SK-N-SH (cell line): ENCODE results near the gene ZG16.

ENCODE experiments used
- EP300 ChIP-seq, 2 experiments: IDR thresholded peaks; 2 replicates each; pipeline versions ENCODE4 v1.4.0 to v1.6.1; 2012; ENCODE audit warnings: borderline replicate concordance in 1 of 2, low read depth in 1 of 2, low read length in 1 of 2
- EZH2phosphoT487 ChIP-seq: fragments of 200-600 bp; sonication (generic); IDR thresholded peaks from 2 replicates; pipeline ENCODE4 v1.6.1; 2017; ENCODE audit warnings: low read depth, mixed run types, mild to moderate bottlenecking, antibody characterized with exemption, moderate library complexity, borderline replicate concordance
- GABPA ChIP-seq: IDR thresholded peaks from 2 replicates; pipeline ENCODE4 v1.4.0; 2012; ENCODE audit warnings: low read depth, mild to moderate bottlenecking
- GATA2 ChIP-seq: sonication (generic); formaldehyde crosslinking; IDR thresholded peaks from 2 replicates; pipeline ENCODE4 v1.5.0; 2020; ENCODE audit warnings: mild to moderate bottlenecking, missing genetic modification reagents
- JUND ChIP-seq: IDR thresholded peaks from 2 replicates; pipeline ENCODE4 v1.4.0; 2012
- POLR2AphosphoS5 ChIP-seq: IDR thresholded peaks from 2 replicates; pipeline ENCODE4 v1.6.1; 2012; ENCODE audit warnings: low read depth, low read length
- RXRA ChIP-seq: IDR thresholded peaks from 2 replicates; pipeline ENCODE4 v1.4.0; 2012; ENCODE audit warnings: low read depth, mild to moderate bottlenecking, borderline replicate concordance
- SIN3A ChIP-seq: IDR thresholded peaks from 2 replicates; pipeline ENCODE4 v1.6.1; 2012; ENCODE audit warnings: low read depth, mild to moderate bottlenecking, low read length, moderate library complexity, borderline replicate concordance
- TAF1 ChIP-seq: IDR thresholded peaks from 2 replicates; pipeline ENCODE4 v1.6.1; 2012; ENCODE audit warnings: low read depth, mild to moderate bottlenecking, low read length, moderate library complexity, borderline replicate concordance
- TF ChIP-seq, protein P1 (sequence below): fragments of 200-600 bp; sonication (generic); IDR thresholded peaks from 2 replicates; pipeline ENCODE4 v1.6.1; 2017; ENCODE audit warnings: antibody characterized with exemption, mild to moderate bottlenecking, moderate library complexity
- TF ChIP-seq, protein P2 (sequence below): IDR thresholded peaks from 2 replicates; pipeline ENCODE4 v1.4.0; 2012; ENCODE audit warnings: low read depth
- TF ChIP-seq, protein P3 (sequence below): fragments of 150-350 bp; IDR thresholded peaks from 2 replicates; pipeline ENCODE4 v1.6.1; 2017; ENCODE audit warnings: antibody characterized with exemption, low read length, low read depth, borderline replicate concordance

DNA sequence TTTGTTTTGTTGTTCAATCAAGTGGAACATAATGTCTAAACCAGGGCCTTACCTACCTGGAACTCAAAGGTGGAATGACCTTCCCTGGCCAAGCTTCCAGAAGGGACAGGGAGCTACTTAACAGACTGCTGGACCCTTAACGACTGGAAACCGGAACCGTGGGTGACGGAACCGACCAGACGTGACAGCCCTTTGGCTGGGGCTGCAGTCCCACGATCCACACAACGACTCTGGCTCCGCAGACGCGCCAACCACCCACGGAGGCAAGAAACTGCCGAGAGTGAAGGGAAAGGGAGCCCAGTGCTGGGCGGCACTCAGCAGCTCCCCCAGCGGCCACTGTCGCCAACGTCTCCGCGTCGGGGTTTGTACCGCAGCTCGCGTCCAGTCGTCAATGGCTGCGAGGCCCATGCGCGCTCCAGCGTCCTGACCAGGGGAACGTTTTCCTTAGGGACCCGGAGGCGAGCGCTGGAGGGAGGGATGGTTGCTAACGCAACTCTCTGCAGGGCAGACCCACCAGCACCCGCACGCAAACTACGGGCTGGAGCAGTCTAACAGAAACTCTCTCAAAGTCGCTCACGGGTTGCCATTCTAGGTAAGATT is 6.9 kb downstream of the ZG16 start:
- TF ChIP-seq POLR2AphosphoS5 (no peak), TAF1 (no peak), GABPA (no peak), SIN3A (no peak), JUND (no peak), EP300 (IDR thresholded peaks at IDR 0.05; ENCODE audit: borderline replicate concordance in 1 of 2, low read depth in 1 of 2, low read length in 1 of 2) (no peak), RXRA (no peak), EZH2phosphoT487 (no peak), GATA2 (CRISPR knock-in tag) (no peak)
- TF ChIP-seq, protein P1, sequence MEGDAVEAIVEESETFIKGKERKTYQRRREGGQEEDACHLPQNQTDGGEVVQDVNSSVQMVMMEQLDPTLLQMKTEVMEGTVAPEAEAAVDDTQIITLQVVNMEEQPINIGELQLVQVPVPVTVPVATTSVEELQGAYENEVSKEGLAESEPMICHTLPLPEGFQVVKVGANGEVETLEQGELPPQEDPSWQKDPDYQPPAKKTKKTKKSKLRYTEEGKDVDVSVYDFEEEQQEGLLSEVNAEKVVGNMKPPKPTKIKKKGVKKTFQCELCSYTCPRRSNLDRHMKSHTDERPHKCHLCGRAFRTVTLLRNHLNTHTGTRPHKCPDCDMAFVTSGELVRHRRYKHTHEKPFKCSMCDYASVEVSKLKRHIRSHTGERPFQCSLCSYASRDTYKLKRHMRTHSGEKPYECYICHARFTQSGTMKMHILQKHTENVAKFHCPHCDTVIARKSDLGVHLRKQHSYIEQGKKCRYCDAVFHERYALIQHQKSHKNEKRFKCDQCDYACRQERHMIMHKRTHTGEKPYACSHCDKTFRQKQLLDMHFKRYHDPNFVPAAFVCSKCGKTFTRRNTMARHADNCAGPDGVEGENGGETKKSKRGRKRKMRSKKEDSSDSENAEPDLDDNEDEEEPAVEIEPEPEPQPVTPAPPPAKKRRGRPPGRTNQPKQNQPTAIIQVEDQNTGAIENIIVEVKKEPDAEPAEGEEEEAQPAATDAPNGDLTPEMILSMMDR, result no peak
- TF ChIP-seq, protein P2, sequence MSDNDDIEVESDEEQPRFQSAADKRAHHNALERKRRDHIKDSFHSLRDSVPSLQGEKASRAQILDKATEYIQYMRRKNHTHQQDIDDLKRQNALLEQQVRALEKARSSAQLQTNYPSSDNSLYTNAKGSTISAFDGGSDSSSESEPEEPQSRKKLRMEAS, result no peak
- TF ChIP-seq, protein P3, sequence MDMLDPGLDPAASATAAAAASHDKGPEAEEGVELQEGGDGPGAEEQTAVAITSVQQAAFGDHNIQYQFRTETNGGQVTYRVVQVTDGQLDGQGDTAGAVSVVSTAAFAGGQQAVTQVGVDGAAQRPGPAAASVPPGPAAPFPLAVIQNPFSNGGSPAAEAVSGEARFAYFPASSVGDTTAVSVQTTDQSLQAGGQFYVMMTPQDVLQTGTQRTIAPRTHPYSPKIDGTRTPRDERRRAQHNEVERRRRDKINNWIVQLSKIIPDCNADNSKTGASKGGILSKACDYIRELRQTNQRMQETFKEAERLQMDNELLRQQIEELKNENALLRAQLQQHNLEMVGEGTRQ, result no peak
